K562 (cell line): ENCODE data around the gene MYCBP2. TPM values are rescaled to one million over a fixed set of nuclear protein-coding genes. Genes with fewer than 3 reads are reported as not detected.

Experiments used
- ATAC-seq: fragments of 200-7000 bp; cut with Tn5 transposase; 3 replicates; pipeline ENCODE4 v1.9.1; 2020; ENCODE audit warnings: moderate library complexity
- BruUV-seq: library from RNA; stranded (reverse); fragments of 400-500 nt; replicated peaks from 2 replicates; lab custom pipeline; 2021; lab: Mats Ljungman, UMichigan
- CTCF ChIA-PET: fragments of 300-600 bp; formaldehyde crosslinking; extraction: SDS; loops from one replicate; lab custom pipeline; 2021; ENCODE audit warnings: low intra/inter-chr PET ratio; lab: Yijun Ruan, JAX
- POLR2A ChIA-PET: fragments of 300-600, 350-650 bp; sonication (Branson Sonifier 250); formaldehyde crosslinking; extraction: SDS; loops from one replicate; lab custom pipeline; 2021; ENCODE audit warnings: antibody characterized with exemption, inconsistent platforms; lab: Yijun Ruan, JAX
- DNase-seq, 4 experiments: peaks; one replicate each; pipeline versions ENCODE4 v3.0.0 to v3.0.0-alpha.2; 2011 to 2018; ENCODE audit warnings: low spot score in 3 of 4, mixed read lengths in 3 of 4; ENCODE audit errors: extremely low read depth in 1 of 4
- FAIRE-seq: peaks from 2 replicates; lab custom pipeline; 2011; peaks lifted over from hg19 to GRCh38; lab: Jason Lieb, UNC
- H2AFZ ChIP-seq: 2 replicates; pipeline ENCODE4 v1.6.0; 2011; ENCODE audit warnings: low read depth, low read length, control low read depth, inconsistent platforms
- H3K27ac ChIP-seq: fragments of 200-600 bp; 3 replicates; pipeline ENCODE4 v1.8.0; 2011; ENCODE audit warnings: low read depth, mild to moderate bottlenecking, control low read depth, inconsistent platforms, low read length, moderate library complexity, mixed read lengths; ENCODE audit errors: extremely low read depth
- H3K27me3 ChIP-seq, 2 experiments: fragments of 300-600 bp in 1 of 2; 2 replicates in 1 of 2; 3 replicates in 1 of 2; pipeline versions ENCODE4 v1.6.0 to v1.8.0; 2011; ENCODE audit warnings: inconsistent platforms in 2 of 2, low read length in 2 of 2, mild to moderate bottlenecking in 1 of 2, mixed read lengths in 1 of 2, moderate library complexity in 1 of 2; ENCODE audit not compliant: control insufficient read depth in 2 of 2, insufficient read depth in 2 of 2
- H3K36me3 ChIP-seq: fragments of 300-600 bp; 3 replicates; pipeline ENCODE4 v1.8.0; 2011; ENCODE audit warnings: mild to moderate bottlenecking, low read length, inconsistent platforms; ENCODE audit not compliant: control insufficient read depth, insufficient read depth
- H3K4me1 ChIP-seq, 2 experiments: fragments of 200-600 bp in 1 of 2; replicated peaks in 1 of 2; 2 replicates in 1 of 2; 3 replicates in 1 of 2; pipeline versions ENCODE4 v1.5.1 to v1.8.0; 2011; ENCODE audit warnings: inconsistent platforms in 2 of 2, low read length in 2 of 2, mild to moderate bottlenecking in 1 of 2, mixed read lengths in 1 of 2, moderate library complexity in 1 of 2; ENCODE audit not compliant: control insufficient read depth in 2 of 2, insufficient read depth in 2 of 2
- H3K4me2 ChIP-seq: 2 replicates; pipeline ENCODE4 v1.6.1; 2011; ENCODE audit warnings: low read length, control low read depth, inconsistent platforms, mixed read lengths; ENCODE audit not compliant: insufficient read depth
- H3K4me3 ChIP-seq: fragments of 200-600 bp; sonication (generic), shearing (Covaris generic); 2 replicates; pipeline ENCODE4 v1.5.1; 2016; ENCODE audit warnings: control low read depth, inconsistent platforms
- H3K79me2 ChIP-seq: fragments of 200-600 bp; 3 replicates; pipeline ENCODE4 v1.8.0; 2011; ENCODE audit warnings: low read length, inconsistent platforms; ENCODE audit not compliant: control insufficient read depth, insufficient read depth
- H3K9ac ChIP-seq, 2 experiments: 2 replicates each; pipeline versions ENCODE4 v1.6.0 to v1.6.1; 2011; ENCODE audit warnings: low read depth in 2 of 2, low read length in 2 of 2, control low read depth in 1 of 2, inconsistent platforms in 1 of 2, mild to moderate bottlenecking in 1 of 2, mixed read lengths in 1 of 2; ENCODE audit not compliant: insufficient read depth in 1 of 2
- H3K9me1 ChIP-seq: one replicate; pipeline ENCODE4 v1.6.0; 2011; ENCODE audit warnings: inconsistent platforms, mild to moderate bottlenecking, low read length, moderate library complexity; ENCODE audit not compliant: control insufficient read depth, insufficient read depth
- H3K9me3 ChIP-seq: replicated peaks from 2 replicates; pipeline ENCODE4 v1.5.1; 2011; ENCODE audit warnings: low read depth, low read length, inconsistent platforms; ENCODE audit not compliant: control insufficient read depth, insufficient read depth
- H4K20me1 ChIP-seq: replicated peaks from 2 replicates; pipeline ENCODE4 v1.6.1; 2011; ENCODE audit warnings: low read length, inconsistent platforms, mixed read lengths; ENCODE audit not compliant: control insufficient read depth, insufficient read depth
- CAMTA2 ChIP-seq: fragments of 250-450 bp; sonication (Bioruptor Pico); conservative IDR thresholded peaks from 2 replicates; pipeline ENCODE4 v1.5.1; 2022
- CREB5 ChIP-seq: fragments of 250-450 bp; sonication (Bioruptor Pico); IDR thresholded peaks from 2 replicates; pipeline ENCODE4 v1.5.0; 2020; ENCODE audit warnings: mild to moderate bottlenecking
- EP400 ChIP-seq: fragments of 450-650 bp; IDR thresholded peaks from 2 replicates; pipeline ENCODE4 v1.6.1; 2017; ENCODE audit warnings: antibody characterized with exemption, mild to moderate bottlenecking, moderate library complexity
- FOXJ2 ChIP-seq: fragments of 200-800 bp; sonication (Bioruptor generic); IDR thresholded peaks from 2 replicates; pipeline ENCODE4 v1.6.1; 2016; ENCODE audit warnings: missing genetic modification characterization, missing compliant biosample characterization
- MXD1 ChIP-seq: fragments of 250-450 bp; sonication (Bioruptor Pico); IDR thresholded peaks from 2 replicates; pipeline ENCODE4 v1.8.0; 2021; ENCODE audit warnings: borderline replicate concordance, mild to moderate bottlenecking, moderate library complexity; ENCODE audit not compliant: poor library complexity, severe bottlenecking
- NCOA6 ChIP-seq: fragments of 450-650 bp; IDR thresholded peaks from 2 replicates; pipeline ENCODE4 v1.6.1; 2017; ENCODE audit warnings: mild to moderate bottlenecking
- NFIX ChIP-seq: fragments of 250-450 bp; sonication (Bioruptor Pico); IDR thresholded peaks from 2 replicates; pipeline ENCODE4 v1.4.0; 2020; ENCODE audit warnings: low read depth, mild to moderate bottlenecking, moderate library complexity
- PRPF4 ChIP-seq: fragments of 200-400 bp; formaldehyde crosslinking; IDR thresholded peaks from one replicate; pipeline ENCODE4 v1.6.1; 2017; ENCODE audit warnings: low read length, low read depth, mild to moderate bottlenecking; ENCODE audit not compliant: insufficient read depth, poor library complexity, severe bottlenecking
- RAD51 ChIP-seq: fragments of 450-650 bp; IDR thresholded peaks from 2 replicates; pipeline ENCODE4 v1.7.1; 2016; ENCODE audit warnings: low read depth, mild to moderate bottlenecking, borderline replicate concordance
- RUNX1 ChIP-seq: sonication (generic); IDR thresholded peaks from 2 replicates; pipeline ENCODE4 v1.6.1; 2016; ENCODE audit warnings: antibody characterized with exemption, low read depth
- XRCC4 ChIP-seq: IDR thresholded peaks from one replicate; pipeline ENCODE4 v1.6.1; 2011; ENCODE audit not compliant: insufficient read depth, insufficient read length; ENCODE audit errors: extremely low read depth
- ZBTB8A ChIP-seq: fragments of 450-650 bp; IDR thresholded peaks from 2 replicates; pipeline ENCODE4 v1.6.1; 2018; ENCODE audit warnings: mild to moderate bottlenecking, moderate library complexity; ENCODE audit not compliant: partially characterized antibody
- WGBS: fragments of 100-300 bp; shearing (Covaris generic); methylation state at CpG from one replicate; pipeline ENCODE4 v1.1.6; 2016; ENCODE audit warnings: low coverage, mixed read lengths; ENCODE audit not compliant: insufficient coverage; ENCODE audit errors: missing lambda C conversion rate; 5-methylcytosine and 5-hydroxymethylcytosine counted together
- in situ Hi-C: fragments of 300-500 bp; cut with MboI; formaldehyde crosslinking; loops from 4 replicates; pipeline ENCODE4 v1.15.0; 2018; ENCODE audit warnings: inconsistent platforms, mixed read lengths
- intact Hi-C: fragments of 100-400 bp; cut with micrococcal nuclease; formaldehyde crosslinking; loops from 2 replicates; pipeline ENCODE4 v1.14.2; 2022
- polyA plus RNA-seq, 8 experiments: library from polyadenylated mRNA; depleted of rRNA in 4 of 8; stranded (reverse) in 5 of 8; unstranded in 3 of 8; fragments of >200 nt; fragmentation: Nextera tagmentation in 2 of 8; fragmentation: Illumina TruSeq in 1 of 8; extraction: Ambion mirVana in 2 of 8; extraction: Trizol in 1 of 8; gene quantifications; 2 replicates each; pipeline versions ENCODE4 v1.2.1 to v1.2.3, GENCODE V29; 2011 to 2014; ENCODE audit warnings: inconsistent platforms in 1 of 8, missing spikeins in 1 of 8
- total RNA-seq, 7 experiments: library from RNA; depleted of rRNA in 6 of 7; stranded (reverse); fragments of >200 nt in 6 of 7; fragmentation: Illumina TruSeq in 2 of 7; extraction: Trizol in 2 of 7; gene quantifications; 2 replicates each; pipeline versions ENCODE4 v1.2.1 to v1.2.3, GENCODE V29; 2011 to 2021; ENCODE audit warnings: low replicate concordance in 1 of 7

Gene MYCBP2
- total and polyA plus RNA-seq, 9 of the 15 experiments (the other 6 are each of a cell fraction or from before 2014, with no cell fraction given): 13.2 to 47.2 (median 28.9) TPM

- Histone ChIP-seq H3K4me1 (no peaks in the 10 kb centered on the region), H3K4me3 (no peak overlapping the region), H2AFZ (no peak overlapping the region), H3K9ac (no peak overlapping the region), H3K79me2 (peaks cover 72% of the 10 kb centered on the region), H3K9me1 (no peaks in the 10 kb centered on the region), H3K36me3 (no peaks in the 10 kb centered on the region), H3K27ac (no peak overlapping the region)
- BruUV-seq: no TSS peak
- in situ Hi-C loops: loop anchor here (10.0 kb wide), 1 partner anchor 289 kb away; the partner anchor contains the start of gene FBXL3
- CTCF ChIA-PET: no interaction called here
- 60% methylated on average over 3 of the region's 3 CpGs for WGBS
- POLR2A ChIA-PET: interaction anchor here (0.6 kb wide), 2 partner anchors 28 to 980 kb away, joined by 4 read pairs; no protein-coding TSS in a partner anchor
- no peak for FAIRE-seq
- no peak for DNase-seq
- TF ChIP-seq CREB5 (CRISPR knock-in tag): no peak
- TF ChIP-seq, all 486 proteins: peak for 0
- Histone ChIP-seq H3K27me3 (no peaks in the 10 kb centered on the region), H4K20me1 (peaks cover 5% of the 10 kb centered on the region; the same call in 1 of the 2 replicates), H3K9me3 (no peaks in the 10 kb centered on the region), H3K4me2 (no peak overlapping the region)
- ATAC-seq: no peak
- intact Hi-C loops: no loop called here
Observed at GRCh38 chr13:77313923-77314322, 13.0 kb downstream of the MYCBP2 start.

GRCh38 chr13:77312311-77312710 lies 14.6 kb downstream of the MYCBP2 start:
- Histone ChIP-seq H3K9me1 (no peaks in the 10 kb centered on the region), H3K9me3 (no peaks in the 10 kb centered on the region), H2AFZ (no peak overlapping the region), H3K27ac (no peak overlapping the region), H3K4me2 (no peak overlapping the region), H3K27me3 (no peaks in the 10 kb centered on the region), H4K20me1 (peaks cover 5% of the 10 kb centered on the region; the same call in 1 of the 2 replicates), H3K79me2 (peaks cover 75% of the 10 kb centered on the region), H3K4me3 (no peak overlapping the region), H3K36me3 (no peaks in the 10 kb centered on the region), H3K9ac (no peak overlapping the region), H3K4me1 (no peaks in the 10 kb centered on the region)
- ChIA-PET POLR2A (no interaction called here), CTCF (no interaction called here)
- in situ Hi-C loops (loop anchor here (10.0 kb wide), 1 partner anchor 288 kb away; the partner anchor contains the start of gene FBXL3), intact Hi-C loops (no loop called here)
- no peak for DNase-seq
- ATAC-seq: no peak
- no TSS peak for BruUV-seq
- no peak for FAIRE-seq
- 14% methylated on average over 1 of the region's 1 CpG for WGBS
- TF ChIP-seq XRCC4 (no peak), MXD1 (CRISPR knock-in tag) (no peak), NFIX (CRISPR knock-in tag) (no peak), ZBTB8A (no peak), RUNX1 (no peak), RAD51 (no peak), EP400 (no peak), CAMTA2 (CRISPR knock-in tag) (no peak), PRPF4 (no peak), NCOA6 (no peak), FOXJ2 (no peak)
